Measurements from ENCODE around the gene KMT2C. TPM values are rescaled to one million over a fixed set of nuclear protein-coding genes. Genes with fewer than 3 reads are reported as not detected.
"Not testable (repeated sequence)": the region's sequence is repeated elsewhere in the genome, so short reads cannot be mapped to it uniquely, and the experiment has no call there.

KMT2C gene
- total RNA-seq, 1 donor = 34.3 TPM

DNA sequence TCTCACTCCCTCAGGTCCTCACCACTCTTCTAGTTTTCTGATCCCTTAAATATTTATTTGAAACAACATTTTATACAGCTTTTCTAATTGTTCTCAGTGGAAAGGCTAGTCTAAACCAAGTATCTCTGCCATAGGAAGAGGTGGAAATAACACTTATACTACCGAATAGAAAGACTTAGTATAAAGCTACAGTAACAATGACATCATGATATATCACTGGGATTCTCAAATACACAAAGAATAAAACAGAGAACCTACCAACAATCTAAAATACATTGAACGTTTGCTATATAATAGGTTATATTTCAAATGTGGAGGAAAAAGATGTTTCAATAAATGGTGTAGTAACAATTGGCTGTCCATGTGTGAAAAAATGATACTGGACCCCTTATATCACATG, 142.9 kb downstream of the KMT2C start:
- no peak for DNase-seq (ENCODE audit: low read depth)
- H3K4me3 ChIP-seq (ENCODE audit: low read depth, low read length) = no peak overlapping the region
- TF ChIP-seq, protein P1, sequence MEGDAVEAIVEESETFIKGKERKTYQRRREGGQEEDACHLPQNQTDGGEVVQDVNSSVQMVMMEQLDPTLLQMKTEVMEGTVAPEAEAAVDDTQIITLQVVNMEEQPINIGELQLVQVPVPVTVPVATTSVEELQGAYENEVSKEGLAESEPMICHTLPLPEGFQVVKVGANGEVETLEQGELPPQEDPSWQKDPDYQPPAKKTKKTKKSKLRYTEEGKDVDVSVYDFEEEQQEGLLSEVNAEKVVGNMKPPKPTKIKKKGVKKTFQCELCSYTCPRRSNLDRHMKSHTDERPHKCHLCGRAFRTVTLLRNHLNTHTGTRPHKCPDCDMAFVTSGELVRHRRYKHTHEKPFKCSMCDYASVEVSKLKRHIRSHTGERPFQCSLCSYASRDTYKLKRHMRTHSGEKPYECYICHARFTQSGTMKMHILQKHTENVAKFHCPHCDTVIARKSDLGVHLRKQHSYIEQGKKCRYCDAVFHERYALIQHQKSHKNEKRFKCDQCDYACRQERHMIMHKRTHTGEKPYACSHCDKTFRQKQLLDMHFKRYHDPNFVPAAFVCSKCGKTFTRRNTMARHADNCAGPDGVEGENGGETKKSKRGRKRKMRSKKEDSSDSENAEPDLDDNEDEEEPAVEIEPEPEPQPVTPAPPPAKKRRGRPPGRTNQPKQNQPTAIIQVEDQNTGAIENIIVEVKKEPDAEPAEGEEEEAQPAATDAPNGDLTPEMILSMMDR (IDR thresholded peaks at IDR 0.05; ENCODE audit: insufficient read depth, low read length) = no peak

DNA sequence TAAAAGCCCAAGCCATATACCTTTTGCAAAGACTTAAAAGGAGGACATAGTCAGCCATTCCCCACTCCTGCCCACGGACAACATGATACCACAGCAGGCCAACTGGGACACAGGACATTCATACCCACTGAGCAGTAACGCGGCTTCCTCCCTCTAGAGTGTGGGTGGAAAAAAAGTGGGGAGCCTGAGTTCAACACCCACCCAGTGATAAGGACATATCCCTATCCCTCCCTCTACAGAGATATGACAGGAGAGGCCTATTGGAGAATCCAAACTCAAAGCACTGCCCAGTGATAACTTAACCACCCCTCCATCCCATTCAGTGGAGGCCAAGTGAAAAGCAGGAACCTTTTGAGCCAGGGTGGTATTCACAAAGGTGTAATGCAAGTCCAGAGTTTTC, 148.8 kb downstream of the KMT2C start:
- not testable (repeated sequence) for H3K4me3 ChIP-seq (ENCODE audit: low read depth, low read length); DNase-seq (ENCODE audit: low read depth)

DNA sequence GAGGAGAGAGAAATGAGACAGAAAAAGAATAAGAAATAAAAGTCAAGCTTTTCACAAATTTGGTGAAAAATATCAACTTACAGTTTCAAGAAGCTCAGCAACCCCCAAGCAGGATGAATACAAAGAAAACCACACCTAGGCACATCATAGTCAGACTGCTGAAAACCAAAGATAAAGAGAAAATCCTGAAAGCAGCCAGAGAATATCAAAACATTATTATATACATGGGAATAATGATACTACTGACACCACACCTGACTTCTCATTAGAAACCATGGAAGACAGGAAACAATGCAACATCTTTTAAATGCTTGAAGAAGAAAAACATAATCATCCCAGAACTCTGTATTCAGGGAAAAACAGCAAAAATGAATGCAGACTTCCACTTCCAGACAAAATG, 149.6 kb downstream of the KMT2C start:
- DNase-seq (ENCODE audit: low read depth); H3K4me3 ChIP-seq (ENCODE audit: low read depth, low read length): not testable (repeated sequence)

DNA sequence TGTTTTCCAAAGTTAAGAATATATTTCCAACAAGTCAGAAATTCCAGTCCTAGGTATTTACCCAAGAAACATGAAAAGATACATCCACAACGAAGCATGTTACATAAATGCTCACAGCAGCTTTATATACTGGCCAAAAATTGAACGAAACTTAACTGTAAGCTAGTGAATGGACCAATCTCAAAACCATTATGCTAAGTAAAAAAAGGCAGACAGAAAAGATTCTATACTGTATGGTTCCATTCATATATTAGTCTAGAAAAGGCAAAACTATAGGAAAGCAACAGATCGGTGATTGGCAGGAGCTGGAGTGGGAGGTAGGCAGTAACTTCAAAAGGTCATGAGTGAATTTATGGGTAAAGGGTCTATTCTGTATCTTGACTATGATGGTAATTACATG, 150.8 kb downstream of the KMT2C start:
- not testable (repeated sequence) for H3K4me3 ChIP-seq (ENCODE audit: low read depth, low read length); DNase-seq (ENCODE audit: low read depth)

DNA sequence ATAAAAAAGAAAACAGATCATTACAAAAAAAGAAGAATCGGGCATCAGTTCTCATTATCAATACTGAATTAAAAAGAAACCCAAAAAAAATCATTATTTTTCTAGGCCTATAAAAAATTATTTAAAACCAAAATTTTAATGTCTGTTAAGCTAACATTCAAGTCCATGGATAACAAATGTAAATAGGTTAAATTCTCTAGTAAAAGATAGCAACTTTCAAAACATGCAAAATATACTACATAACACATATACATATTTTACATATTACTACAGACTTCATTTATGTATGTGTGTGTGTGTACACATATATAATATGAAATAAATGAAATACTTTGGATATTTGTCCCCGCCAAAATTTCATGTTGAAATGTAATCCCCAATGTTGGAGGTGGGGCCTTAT, 158.1 kb downstream of the KMT2C start:
- DNase-seq (ENCODE audit: low read depth); H3K4me3 ChIP-seq (ENCODE audit: low read depth, low read length): not testable (repeated sequence)

DNA sequence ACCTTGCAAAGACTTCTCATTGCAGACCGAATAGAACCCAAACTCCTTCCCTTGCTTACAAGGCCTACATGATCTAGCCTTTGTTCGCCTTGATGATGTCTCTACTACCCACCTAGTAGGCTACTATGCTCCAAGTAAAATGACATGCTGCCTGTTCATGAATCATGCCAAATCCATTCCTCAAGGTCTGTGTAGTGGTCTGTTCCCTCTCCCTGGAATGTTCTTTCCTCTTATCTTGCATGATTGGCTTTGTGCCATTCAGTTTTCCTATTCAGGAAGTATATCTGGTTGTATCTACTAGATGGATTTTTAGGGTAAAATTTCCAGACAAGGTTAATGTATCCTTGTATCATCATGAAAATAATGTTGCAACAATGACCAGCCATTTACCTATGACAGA, 165.4 kb downstream of the KMT2C start:
- H3K4me3 ChIP-seq (ENCODE audit: low read depth, low read length) = not testable (repeated sequence)
- DNase-seq (ENCODE audit: low read depth) = peak; percentile 53

DNA sequence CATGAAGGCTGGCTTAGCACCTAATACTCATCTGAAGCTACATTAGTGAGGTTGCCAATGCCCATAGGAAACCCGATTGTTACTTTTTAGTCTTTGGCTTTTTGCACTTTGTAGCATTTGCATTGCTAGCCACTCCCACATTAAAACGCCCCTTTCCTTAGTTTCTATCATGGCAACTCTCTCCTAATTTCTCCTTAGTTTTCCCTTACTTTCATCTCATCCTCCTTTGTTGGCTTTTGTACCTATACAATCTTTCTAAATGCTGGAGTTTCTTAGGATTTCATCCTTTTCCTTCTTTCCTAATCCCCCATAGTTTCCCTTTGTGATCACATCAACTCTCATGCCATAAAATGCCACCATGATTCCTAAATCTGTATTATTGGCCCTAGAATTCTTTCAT, 168.9 kb downstream of the KMT2C start:
- not testable (repeated sequence) for DNase-seq (ENCODE audit: low read depth); H3K4me3 ChIP-seq (ENCODE audit: low read depth, low read length)

DNA sequence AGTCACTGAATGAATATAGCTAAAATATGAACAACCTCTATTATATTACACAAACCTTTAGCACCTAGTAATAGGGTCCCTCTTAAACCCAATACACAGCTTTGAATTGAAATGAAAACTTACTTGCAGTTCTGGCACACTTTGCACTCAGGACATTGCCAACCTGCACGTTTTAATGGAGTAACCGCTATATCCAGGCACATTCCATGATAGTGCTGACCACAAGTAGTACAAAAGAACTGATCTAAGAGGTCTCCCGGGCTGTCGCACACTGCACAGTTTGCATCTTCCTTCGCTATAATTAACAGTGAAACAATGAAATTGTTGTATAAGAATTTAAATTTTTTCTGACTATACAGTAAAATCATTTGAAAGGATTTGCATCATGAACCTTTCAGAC, 170.9 kb downstream of the KMT2C start:
- DNase-seq (ENCODE audit: low read depth); H3K4me3 ChIP-seq (ENCODE audit: low read depth, low read length): not testable (repeated sequence)

DNA sequence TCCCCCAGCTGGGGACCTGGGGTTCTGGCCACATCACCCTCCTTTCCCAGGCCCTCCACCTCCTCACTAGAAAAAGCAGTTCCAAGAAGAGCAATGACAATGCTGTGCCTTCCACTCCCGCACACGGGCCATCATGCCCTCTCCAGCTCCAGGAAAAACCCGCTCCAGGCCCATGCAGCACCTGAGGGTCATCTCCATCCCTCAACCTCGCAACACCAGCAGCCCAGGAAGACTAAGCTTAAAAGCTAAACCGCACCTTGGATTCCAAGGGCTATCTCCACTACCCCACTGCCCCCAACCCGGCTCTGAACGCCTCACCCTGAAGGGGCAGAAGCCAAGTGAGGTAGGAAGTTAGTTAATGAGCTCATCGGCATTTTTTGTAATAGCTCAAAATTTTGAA, 173.7 kb downstream of the KMT2C start:
- H3K4me3 ChIP-seq (ENCODE audit: low read depth, low read length); DNase-seq (ENCODE audit: low read depth): not testable (repeated sequence)

DNA sequence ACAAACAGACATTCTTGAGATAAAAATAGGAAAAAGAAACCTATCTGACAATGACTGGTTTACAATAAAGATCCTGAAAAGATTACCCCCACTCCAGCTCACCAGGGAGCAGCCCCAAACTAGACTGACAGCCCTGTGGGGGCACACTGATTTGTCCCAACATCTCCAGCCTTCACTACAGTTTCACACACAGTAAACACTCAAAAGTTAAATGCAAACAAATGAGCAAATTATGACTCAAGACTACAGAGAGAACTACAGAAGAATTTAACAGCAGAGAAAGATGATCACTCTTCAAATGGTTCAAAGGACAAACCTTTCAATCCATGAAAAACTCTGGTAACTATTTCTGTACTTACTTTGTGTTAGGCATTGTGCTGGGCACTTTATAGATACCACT, 176.2 kb downstream of the KMT2C start:
- H3K4me3 ChIP-seq (ENCODE audit: low read depth, low read length); DNase-seq (ENCODE audit: low read depth): not testable (repeated sequence)

DNA sequence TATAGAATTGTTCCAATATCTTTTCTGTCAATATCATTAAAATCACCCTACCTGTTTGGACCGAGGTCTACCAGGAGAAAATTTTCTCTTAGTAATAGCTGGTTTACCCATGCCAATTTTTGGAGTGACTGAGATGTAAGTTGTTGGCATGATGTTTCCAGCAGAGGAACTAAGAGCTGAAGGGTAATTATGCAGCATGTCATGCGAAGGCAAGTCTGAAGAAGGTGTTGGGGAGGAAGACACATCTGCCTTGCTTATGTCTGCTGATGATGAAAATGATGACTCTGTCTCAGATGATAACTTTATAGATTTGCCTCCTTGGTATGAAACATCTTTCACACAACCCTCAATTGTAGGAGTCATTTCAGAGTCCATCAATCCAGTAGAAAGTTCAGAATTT, 188.0 kb downstream of the KMT2C start:
- DNase-seq (ENCODE audit: low read depth); H3K4me3 ChIP-seq (ENCODE audit: low read depth, low read length): not testable (repeated sequence)

DNA sequence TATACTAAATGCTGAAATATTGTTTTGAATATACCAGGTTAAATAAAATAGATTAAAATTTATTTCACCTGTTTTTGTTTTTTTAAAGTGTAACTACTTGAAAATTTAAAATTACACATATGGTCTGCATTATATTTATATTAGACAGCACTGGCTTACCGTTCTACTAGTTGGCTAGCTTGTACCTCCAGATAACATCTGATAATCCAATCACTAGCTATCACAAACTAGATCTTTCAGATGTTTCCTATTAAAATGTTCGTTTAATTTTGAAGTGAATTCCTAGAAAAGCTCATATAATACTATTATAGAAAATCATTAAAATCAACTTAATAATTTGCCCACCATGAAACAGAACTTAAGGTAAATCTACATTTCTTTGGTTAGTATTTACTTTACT, 190.4 kb downstream of the KMT2C start:
- not testable (repeated sequence) for H3K4me3 ChIP-seq (ENCODE audit: low read depth, low read length); DNase-seq (ENCODE audit: low read depth)

DNA sequence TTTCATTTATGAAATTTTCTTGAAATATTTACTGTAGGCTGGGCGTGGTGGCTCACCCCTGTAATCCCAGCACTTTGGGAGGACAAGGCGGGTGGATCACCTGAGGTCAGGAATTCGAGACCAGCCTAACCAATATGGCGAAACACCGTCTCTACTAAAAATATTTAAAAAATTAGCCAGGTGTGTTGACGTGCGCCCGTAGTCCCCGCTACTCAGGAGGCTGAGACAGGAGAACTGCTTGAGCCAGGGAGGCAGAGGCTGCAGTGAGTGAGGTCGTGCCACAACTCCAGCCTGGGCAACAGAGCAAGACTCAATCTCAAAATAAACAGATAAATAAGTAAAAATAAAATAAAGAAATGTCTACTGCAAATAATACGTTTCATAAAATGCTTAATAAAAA, 192.3 kb downstream of the KMT2C start:
- not testable (repeated sequence) for DNase-seq (ENCODE audit: low read depth); H3K4me3 ChIP-seq (ENCODE audit: low read depth, low read length)

DNA sequence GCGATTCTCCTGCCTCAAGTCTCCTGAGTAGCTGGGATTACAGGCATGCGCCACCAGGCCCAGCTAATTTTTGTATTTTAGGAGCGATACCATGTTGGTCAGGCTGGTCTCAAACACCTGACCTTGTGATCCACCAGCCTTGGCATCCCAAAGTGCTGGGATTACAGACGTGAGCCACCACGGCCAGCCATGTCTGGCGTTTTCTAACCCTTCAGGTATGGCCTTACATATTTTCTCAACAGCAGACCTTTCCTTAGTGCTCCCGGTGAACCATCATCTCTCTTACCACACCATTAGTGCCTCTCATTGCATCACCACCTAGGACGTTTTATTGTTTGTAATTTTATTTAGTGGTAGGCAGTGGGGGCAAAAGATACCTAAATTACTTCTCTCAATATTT, 194.5 kb downstream of the KMT2C start:
- H3K4me3 ChIP-seq (ENCODE audit: low read depth, low read length); DNase-seq (ENCODE audit: low read depth): not testable (repeated sequence)

DNA sequence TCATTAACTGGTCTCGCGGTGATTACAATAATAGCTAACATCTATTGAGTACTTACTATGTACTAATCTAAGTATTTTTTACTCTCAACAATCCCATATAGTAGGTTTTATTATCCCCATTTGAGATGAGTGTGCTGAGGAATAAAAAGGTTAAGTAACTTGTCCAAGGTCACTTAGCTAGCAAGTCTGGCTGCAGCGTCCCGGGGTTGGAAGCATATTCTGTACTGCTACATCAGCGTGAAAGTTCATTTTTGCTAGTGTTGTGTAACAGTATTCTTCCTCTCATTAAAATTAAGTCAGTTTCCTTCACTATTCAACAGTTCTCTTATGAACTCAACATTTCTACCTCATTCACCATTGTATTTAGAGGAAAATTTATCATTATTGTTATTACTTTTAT, 199.5 kb downstream of the KMT2C start:
- H3K4me3 ChIP-seq (ENCODE audit: low read depth, low read length) = not testable (repeated sequence)

DNA sequence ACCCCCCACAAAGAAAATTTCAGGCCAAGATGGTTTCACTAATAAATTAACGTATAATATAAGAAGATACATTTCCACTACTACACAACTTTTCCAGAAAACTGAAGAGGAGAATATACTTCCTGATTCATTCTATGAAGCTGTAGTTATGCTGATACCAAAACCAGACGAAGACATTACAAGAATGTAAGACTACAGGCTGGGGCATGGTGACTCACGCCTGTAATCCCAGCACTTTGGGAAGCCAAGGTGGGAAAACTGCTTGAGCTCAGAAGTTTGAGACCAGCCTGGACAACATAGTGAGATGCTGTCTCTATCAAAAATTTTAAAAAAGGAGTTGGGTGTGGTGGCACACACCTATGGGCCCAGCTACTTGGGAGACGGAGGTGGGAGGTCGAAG, 201.4 kb downstream of the KMT2C start:
- DNase-seq (ENCODE audit: low read depth); H3K4me3 ChIP-seq (ENCODE audit: low read depth, low read length): not testable (repeated sequence)

More for the DNA sequence above, 199.5 kb downstream of the KMT2C start:
- not testable (repeated sequence) for DNase-seq (ENCODE audit: low read depth)

Measured in fibroblast of the aortic adventitia (primary cell).